GM12864 (cell line): ENCODE results near the gene NPM1.
"Not testable (repeated sequence)": the region's sequence is repeated elsewhere in the genome, so short reads cannot be mapped to it uniquely, and the experiment has no call there.

ENCODE experiments used
- DNase-seq: peaks from one replicate; pipeline ENCODE4 v3.0.0-alpha.2; 2011; ENCODE audit warnings: low read depth
- H3K4me3 ChIP-seq: 2 replicates; pipeline ENCODE4 v1.5.1; 2011; ENCODE audit warnings: mild to moderate bottlenecking, low read depth, low read length, control low read depth
- CTCF ChIP-seq: IDR thresholded peaks from 2 replicates; pipeline ENCODE4 v1.5.1; 2011; ENCODE audit warnings: low read depth, mild to moderate bottlenecking, moderate library complexity, low read length, control low read depth, inconsistent platforms; ENCODE audit errors: missing control alignments

NPM1 gene

GRCh38 chr5:171395042-171395441 lies 7.4 kb downstream of the NPM1 start:
- no peak for TF ChIP-seq CTCF
- H3K4me3 ChIP-seq: no peak overlapping the region
- DNase-seq: no peak

GRCh38 chr5:171396583-171396982 lies 8.9 kb downstream of the NPM1 start:
- DNase-seq, H3K4me3 ChIP-seq: not testable (repeated sequence)

- no peak for TF ChIP-seq CTCF
- no peak for DNase-seq
- H3K4me3 ChIP-seq: no peak overlapping the region
Observed at GRCh38 chr5:171397190-171397589, 9.5 kb downstream of the NPM1 start.

GRCh38 chr5:171397599-171397998 lies 9.9 kb downstream of the NPM1 start:
- no peak overlapping the region for H3K4me3 ChIP-seq
- TF ChIP-seq CTCF: no peak
- DNase-seq: no peak

GRCh38 chr5:171398660-171399059 lies 11.0 kb downstream of the NPM1 start:
- not testable (repeated sequence) for DNase-seq

GRCh38 chr5:171400169-171400568 lies 12.5 kb downstream of the NPM1 start:
- H3K4me3 ChIP-seq: no peak overlapping the region
- no peak for TF ChIP-seq CTCF
- no peak for DNase-seq

More at GRCh38 chr5:171398660-171399059, 11.0 kb downstream of the NPM1 start:
- not testable (repeated sequence) for H3K4me3 ChIP-seq

GRCh38 chr5:171401167-171401947 lies 13.7 kb downstream of the NPM1 start:
- TF ChIP-seq CTCF: no peak
- no peak for DNase-seq
- no peak overlapping the region for H3K4me3 ChIP-seq

- not testable (repeated sequence) for H3K4me3 ChIP-seq, DNase-seq
Observed at GRCh38 chr5:171402751-171403150, 15.1 kb downstream of the NPM1 start.
